Measurements from ENCODE around the gene FARS2.

DNA sequence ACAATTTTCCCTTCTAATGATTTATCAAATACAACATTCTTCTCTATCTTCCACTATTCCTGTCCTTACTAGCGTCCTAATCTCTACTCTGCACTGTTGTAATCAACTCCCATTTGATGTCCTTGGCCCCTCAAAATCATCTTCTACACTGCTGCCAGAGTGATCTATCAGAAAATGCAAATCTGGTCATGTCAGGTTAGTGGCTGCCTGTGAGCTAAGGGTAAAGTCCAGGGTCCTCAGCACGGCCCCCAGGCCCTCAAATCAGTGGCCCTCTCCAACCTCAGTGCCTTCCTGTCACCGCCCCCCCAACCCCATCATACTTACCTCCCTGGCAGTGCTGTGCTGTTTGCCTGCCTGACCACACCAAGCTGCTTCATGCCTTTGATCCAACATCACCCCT is 4.4 kb upstream of the FARS2 start:
- TF ChIP-seq CTCF (IDR thresholded peaks at IDR 0.05) (no peak), POLR2AphosphoS5 (IDR thresholded peaks at IDR 0.05) (no peak), POLR2A (IDR thresholded peaks at IDR 0.05) (no peak), EP300 (IDR thresholded peaks at IDR 0.05) (no peak)
